Islet of Langerhans (tissue), 1 donor: ENCODE results near the gene SFTPD.
A peak's percentile ranks its signal among the peaks of the same experiment; 100 is the strongest.

Experiments used
- FAIRE-seq: peaks from one replicate; lab custom pipeline; 2011; peaks lifted over from hg19 to GRCh38; lab: Jason Lieb, UNC

Gene SFTPD

DNA sequence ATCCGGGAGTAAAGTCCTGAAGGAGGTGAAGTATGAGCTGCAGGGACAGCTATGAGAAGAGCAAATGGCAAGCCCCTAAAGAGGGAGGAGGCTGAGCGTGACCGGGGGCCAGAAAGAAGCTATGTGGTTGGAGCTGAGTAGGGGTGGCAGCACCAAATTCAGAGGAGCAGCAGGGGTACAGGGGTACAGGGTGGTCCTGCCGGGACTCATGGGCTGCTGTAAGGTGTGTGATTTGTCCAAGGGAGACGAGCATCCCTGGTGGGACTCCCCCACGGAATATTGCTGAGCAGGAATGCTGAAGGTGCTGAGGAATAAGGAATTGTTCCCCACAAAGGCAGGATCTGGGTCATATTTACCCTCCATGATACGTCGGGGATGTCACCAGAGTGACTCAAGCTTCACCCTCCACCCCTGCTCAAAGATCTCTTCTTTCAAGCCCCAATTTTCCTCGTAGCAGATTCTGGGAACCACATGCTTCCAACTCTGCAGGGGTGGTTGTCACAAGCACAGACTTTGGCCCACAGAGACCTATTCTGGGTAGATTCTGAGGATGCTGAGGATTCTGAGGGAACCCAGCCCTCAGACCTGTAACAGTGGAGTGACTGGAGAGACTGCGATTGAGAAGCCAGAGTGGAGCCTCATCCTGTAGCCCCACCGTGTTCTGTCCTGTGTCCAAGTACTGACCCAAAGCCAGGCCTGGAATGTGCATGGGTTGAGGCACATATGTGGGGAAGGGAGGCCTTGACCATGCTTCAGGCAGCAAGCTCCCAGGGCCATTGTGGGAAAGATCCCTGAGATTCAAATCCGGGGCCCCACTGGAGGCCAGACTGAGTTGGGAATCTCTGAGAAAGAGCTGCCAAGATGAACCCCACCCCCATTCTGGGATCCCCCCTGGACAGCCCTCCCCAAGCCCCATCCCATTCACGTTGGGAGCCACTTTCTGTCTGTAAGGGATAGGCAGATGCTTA is 4.2 kb downstream of the SFTPD start:
- FAIRE-seq = no peak

DNA sequence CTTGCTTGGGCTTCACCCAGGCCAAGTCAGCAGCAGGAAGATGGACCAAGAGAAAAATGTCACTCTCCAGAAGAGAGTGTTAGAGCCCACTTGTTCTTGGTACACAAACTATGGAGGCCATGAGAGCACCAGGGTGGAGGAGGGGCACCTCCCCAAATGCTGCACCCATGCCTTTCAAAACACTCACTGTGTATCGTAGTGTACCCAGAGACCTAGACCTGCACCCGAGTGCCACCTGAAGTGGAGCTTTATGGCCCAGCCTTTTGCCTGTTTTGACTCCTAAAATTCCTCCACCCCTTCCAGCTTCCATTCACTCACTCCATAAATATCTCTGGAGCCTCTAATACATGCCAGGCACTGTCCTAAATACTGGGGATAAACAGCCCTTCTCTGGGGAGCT is 5.0 kb downstream of the SFTPD start:
- FAIRE-seq = no peak

DNA sequence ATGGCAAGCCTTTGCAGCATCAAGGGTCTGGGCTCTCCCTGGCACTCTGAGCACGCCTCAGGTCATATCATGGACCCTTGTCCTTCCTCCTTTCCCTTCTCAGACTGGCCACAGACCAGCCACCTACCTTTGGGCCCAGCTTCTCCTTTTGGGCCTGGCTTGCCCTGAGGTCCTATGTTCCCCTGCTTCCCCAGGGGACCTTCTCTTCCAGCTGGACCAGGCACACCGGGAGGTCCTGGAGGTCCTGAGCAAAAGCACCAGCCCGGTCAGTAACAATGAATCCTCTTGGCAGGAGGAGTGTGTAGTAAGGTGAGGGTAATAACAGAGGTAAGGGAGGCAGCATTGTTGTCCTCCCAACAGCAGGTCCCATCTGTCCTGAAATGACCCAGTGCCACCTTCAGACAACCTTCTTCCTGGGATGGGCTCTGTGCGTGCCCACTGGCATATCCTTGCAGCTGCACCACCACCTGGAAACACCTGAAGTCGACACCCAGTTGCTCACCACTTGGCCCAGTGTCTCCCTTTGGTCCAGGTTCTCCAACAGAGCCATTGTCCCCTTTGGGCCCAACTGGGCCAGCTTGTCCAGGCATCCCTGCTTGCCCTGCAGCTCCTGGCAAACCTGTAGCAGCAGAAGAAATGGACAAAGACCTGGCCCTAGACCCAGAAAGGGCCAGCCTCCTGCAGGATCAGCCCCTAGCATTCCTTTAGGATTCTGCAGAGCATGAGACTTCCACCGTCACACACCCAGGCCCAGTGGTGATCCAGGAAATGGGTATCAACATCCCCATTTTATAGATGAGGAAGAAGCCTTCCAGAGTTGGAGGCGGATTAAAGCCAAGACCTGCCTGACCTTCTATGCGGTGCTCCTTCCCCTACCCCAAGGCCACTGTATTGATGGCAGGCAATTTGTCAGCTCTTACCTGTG is 6.4 kb downstream of the SFTPD start:
- FAIRE-seq = no peak

DNA sequence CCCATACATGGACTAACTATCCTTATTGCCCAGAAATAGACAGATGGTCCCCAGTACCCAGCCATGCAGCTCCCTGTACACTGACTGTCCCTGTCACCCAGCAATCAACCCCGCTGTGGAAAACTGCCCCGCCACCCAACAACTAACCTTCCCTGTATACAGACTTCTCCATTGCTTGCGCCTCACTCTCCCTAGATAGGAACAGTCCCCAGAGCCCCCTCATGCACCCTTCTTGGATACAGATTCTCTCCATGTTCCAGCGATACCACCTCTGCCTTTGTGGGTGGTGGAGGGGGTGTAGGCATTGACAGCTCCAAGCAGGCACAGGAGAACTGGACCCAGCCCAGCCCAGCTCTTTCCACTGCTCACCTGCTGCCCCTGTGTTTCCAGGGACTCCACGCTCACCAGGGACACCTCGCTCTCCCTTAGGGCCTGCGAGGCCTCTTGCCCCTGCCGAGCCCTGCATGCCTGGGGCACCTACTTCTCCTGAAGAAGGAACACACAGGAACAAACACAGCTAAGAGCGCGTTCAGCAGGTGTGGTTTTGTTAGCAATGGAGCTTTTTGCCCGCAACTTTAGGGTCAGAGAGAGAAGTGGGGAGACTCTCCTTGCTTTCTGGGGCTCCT is 7.2 kb downstream of the SFTPD start:
- FAIRE-seq = no peak

DNA sequence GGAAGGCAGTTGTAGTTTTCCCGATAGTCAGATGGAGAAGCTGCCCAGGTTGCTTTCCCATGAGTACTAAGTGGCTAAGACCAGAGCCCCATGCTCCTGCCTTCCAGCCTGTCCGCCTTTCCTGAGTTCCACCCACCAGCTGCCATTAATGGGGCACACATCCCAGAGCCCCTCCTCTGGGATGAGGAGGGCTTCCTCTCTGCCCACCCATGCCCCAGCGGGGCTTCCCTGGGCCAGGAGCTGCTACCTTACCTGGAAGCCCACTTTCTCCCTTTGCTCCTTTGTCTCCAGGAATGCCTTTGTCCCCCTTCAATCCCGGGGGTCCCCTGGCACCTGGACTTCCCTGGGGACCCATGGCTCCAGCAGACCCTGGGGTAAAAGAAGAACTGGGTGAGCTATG is 7.8 kb downstream of the SFTPD start:
- no peak for FAIRE-seq

DNA sequence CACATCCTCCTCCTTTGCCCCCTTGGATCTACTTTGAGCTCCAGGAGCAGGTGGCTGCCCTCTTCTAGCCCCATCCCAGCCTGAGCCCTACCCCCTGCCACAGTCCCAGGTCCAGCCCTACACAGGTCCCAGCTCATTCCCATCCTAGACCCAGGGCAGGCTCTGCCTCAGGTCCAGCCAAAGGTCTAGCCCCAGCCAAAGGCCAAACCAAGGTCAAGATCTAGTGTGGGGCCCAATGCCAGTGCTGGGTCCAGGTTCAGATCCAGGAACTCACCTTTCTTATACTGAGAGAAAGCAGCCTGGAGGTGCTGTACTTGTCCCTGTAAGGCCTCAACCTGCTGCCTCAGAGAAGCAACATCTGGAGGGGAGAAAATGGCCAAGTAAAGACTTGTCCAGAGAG is 8.5 kb downstream of the SFTPD start:
- FAIRE-seq = no peak

DNA sequence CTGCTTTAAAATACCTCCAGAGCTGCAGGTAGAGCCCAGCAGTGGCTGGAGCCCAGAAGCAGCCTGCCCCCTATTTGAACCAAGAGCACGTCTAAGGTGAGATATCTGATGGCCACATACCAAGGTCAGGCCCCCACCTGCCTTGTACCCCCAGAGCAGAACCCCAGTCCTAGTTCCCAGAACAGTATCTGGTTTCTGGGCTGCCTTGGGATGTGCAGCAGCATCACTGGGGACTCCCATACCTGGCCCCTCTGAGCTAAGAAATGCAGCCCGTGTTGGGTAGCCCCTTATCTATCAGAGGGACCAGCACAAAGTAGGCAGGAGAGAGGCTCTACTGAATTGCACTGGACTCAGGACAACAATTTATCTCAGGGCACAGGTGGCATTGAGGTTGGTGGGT is 8.9 kb downstream of the SFTPD start:
- FAIRE-seq = no peak

DNA sequence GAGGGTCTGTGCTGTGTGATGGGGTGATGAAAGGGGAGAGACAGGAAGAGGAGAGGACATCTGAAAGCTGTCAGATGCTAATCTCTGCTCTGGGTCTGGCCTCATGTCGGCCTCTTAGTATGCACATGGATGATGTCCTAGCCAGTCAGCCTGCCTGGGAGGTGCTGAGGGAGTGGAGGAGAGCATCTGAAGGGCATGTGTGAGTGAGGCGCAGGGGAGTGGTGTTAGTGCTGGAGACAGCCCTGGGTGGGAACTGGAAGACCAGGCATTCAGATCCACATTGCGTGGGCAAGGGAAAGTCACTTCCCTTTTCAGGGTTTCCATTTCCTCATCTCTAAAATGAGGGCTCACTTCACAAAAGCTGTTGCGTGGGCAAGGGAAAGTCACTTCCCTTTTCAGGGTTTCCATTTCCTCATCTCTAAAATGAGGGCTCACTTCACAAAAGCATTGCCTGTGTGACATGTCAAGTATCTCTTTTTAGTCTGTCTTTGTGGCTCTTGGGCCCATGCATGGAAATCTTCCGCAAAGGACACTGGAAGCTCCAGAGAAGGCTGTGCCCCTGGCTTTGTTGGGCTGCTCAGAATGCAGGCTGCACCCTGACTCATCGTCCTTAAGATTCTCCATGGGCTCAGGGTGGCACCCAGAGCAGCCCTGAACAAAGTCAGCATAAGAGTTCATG is 10.0 kb downstream of the SFTPD start:
- FAIRE-seq = no peak

DNA sequence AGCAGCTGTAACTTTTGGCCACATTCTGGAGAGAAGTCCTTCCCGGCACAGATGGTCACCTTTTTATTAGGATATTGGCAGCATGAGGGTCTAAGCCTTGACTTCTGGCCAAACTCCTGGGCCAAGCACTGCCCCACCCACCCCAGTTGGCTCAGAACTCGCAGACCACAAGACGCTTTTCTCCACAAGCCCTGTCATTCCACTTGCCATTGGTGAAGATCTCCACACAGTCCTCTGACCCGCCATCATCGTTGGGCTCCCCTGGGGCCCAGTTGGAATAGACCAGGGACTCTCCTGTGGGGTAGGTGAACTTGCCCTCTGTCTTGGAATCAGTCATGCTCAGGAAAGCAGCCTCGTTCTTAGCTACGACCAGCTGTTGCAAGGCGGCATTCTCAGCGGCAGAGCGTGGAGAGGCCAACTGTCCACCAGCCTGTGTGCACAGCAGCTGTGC is 11.2 kb downstream of the SFTPD start:
- FAIRE-seq = no peak

DNA sequence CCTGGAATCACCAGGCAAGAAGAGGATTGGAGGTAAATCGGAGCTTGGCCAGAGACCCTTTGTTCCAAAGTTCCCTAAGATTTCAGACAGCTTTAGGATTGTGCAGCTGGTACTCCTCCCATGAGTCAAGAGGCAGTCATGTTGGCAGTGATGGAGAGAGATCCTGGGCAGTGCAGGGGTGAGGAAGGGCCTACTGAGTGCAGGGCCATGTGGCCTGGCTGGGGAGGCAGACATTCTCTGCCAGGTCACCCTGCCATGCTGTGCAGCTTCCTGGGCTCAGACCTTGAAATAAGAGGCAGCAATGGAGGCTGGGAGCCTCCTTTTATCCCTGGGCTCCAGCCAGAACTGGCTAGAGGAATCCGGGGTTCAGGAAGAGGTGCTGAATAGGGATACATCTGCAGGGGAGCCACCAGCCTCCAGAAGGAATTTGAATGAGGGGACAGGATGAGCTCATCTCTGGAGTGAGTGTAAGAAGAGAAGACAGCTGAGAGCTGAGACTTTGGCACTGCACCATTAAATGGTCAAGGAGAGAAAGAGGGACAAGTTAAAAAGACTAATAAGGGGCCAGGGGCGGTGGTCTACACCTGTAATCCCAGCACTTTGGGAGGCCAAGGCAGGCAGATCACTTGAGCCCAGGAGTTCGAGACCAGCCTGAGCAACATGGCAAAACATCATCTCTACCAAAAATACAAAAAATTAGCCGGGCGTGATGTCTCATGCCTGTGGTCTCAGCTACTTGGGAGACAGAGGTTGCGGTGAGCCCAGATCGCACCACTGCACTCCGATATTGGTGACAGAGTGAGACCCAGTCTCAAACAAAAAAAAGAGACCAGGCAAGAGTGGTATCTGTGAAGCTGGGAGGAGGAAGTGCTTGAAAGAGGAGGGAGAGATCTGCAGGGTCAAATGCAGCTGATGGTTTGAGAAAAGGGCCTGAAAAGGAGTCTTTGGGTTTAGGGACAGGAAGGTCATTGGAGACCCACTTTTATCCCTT is 12.0 kb downstream of the SFTPD start:
- FAIRE-seq = no peak

DNA sequence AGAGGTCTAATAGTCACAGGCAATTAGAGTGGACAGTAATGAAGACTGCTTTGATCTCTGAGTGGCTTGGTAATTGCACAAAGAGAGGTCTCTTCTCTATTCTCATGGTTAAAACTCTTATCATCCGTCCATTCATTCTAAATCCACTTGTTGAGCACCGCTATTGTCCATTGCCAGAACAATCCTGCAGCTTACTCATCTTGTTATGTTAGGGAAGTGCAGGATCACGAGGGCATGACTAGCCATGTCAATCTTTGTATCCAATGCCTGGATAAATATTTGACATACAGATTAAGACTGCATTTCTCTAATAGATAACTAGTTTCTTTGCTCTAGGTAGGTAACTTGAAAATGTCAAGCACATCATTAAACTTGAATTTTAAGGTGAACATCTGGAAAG is 14.9 kb downstream of the SFTPD start:
- FAIRE-seq = no peak

DNA sequence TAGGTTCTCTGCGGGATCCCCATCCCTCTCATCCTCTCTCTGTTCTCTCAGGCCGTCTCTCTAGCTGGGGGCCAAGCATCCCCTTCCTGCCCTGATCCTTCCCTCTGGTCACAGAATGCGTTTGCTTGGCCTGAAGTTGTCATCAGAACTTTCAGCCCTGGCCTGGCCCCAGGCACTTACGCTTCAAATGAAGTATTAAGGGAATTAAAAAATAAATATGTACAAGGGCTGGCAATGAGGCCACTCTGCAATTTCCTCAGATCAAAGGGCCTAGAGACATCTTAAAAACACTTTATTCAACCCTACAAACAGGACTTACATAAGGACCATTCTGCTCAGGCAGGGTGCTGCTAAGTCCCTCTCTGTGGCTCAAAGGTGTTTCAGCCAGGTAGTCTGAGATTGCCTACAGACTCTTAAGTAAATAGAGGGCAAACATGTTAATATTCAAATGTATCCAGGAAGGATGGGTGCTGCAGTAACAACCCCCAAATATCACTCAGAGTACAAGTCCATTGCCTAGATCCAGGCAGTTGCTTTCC is 16.0 kb downstream of the SFTPD start:
- FAIRE-seq = no peak

DNA sequence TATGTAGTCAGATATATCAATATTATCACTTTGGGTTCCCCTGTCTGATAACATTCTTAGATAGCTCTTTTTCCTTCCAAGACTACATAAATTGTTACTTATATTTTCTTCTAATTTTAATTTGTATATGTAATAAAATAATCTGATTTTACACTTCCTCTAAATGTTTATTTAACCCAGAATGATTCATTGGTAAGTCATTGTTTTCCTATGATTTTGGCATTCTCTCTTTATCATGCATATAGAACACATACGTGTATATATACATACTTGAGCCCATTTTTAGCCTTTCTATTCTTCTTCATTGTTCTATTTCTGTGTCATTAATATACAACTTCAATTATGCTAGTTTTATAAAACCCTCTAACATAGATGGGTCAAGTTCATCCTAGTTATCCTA is 16.6 kb downstream of the SFTPD start:
- no peak for FAIRE-seq

DNA sequence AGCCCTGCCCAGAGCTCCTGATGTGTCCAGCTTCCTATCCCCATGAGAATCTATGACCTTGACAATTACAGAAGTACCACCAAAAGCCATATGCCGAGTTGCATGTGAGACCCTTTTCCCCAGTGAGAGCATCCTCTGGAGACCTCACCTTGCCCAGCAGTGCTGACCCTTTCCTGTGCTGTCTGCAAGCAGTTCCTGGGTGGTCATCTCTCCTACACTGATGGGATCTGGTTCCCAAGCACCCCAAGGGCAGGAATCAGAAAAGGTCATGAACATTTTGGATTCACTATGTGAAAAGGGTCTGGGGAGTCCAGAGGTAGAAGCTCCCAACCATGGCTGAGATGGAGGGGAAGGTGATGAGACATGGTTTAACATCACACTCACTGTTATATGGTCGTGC is 18.2 kb downstream of the SFTPD start:
- FAIRE-seq = no peak

DNA sequence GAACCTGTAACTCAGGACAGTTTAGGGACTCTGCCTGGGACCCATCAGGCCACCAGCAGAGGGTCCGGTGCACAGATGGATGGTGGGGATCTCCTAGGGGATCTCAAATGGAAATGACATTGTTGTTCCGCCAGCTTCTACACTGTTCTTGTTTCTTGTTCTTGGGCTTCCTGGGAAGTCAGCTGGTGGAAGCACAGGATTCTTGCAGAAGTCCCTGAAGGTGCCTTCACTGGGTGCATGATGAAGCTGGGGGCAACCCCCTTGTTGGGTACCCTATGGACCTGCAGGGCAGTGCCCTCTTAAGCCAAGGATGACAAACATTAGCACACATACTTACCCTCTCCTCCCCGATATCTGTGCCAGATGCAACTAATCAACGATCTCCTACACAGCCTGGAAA is 18.6 kb downstream of the SFTPD start:
- no peak for FAIRE-seq

DNA sequence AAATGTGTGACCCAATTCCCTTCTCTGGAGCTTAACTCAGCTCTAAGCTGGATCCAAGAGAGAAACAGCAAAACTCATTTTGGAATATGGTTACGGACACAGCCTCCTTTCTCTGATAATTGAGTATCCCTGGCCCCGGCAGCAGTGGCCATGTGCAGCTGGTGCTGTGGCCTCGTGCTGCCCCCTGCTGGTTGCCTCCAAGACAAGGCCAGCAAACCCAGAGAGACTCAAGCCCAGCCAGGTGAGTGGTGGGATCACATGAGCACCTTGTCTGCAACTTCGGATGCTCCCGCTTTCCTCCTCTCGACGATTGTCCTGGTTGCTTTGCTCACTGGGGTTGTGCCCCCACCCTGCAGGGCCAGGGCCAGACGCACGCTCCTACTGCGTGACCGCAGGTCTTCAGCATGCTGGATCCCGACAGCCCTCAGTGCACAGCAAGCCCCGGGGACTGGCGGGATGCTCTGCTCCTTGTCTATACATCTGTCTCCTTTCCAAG is 19.4 kb downstream of the SFTPD start:
- FAIRE-seq = peak; percentile 13

DNA sequence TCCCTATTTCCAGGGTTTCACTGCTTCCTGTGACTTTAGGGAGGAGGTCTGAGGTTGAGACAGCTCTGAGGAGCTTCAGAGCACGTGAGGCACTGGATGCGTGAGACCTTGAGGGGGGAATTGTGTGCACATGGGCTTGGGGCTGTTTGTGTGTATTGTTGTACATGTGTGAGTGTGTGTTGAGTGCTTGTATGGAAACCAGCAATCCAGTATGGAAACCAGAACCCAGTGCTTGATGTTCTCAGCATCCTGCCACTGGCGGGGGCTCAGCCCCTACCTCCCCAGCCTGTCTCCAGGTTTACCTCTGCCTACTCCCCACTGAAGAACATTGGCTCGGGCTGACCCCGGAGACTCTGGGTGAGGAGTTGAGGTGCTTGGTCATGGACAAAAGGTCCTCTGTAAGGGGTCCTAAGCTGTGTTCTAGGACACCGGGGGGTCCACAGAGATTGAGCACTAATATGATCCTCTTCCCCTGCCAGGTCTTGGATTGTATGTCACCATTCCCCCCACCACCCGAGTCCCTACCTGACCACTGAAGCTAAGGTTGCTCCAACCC is 20.8 kb downstream of the SFTPD start:
- FAIRE-seq = no peak

DNA sequence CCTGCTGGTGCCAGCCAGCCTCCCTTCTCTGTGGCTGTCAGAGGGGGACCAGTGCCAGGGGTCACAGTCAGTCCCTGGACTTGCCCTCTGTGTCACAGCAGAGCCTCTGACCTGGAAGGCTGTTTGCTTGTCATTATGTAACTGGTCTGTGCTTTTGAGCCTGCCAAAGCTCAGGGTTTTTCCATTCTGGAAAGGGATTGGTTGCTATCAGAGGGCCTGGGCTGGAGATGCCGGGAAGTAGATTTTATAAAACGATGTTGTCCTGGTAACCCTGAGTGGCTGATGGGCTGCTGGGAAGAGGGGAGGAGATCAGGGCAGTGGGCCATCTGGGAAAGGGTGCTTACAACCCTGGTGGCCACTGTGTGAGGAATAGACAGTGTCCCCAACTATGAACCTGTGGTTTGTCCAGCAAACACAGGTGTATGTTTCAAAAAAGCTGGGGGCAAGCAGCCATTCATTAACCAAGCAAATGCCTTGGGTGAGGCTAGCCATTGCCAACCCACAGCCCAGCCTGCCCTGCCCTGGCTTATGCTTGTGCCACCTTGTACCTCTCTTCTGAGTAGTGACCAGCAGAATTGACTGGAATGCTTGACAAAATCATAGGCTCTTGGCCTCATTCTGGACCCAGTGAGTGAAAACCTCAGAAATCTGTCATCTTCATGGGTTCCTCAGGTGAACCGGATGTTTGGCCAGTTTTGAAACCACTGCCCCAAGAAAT is 21.6 kb downstream of the SFTPD start:
- no peak for FAIRE-seq

DNA sequence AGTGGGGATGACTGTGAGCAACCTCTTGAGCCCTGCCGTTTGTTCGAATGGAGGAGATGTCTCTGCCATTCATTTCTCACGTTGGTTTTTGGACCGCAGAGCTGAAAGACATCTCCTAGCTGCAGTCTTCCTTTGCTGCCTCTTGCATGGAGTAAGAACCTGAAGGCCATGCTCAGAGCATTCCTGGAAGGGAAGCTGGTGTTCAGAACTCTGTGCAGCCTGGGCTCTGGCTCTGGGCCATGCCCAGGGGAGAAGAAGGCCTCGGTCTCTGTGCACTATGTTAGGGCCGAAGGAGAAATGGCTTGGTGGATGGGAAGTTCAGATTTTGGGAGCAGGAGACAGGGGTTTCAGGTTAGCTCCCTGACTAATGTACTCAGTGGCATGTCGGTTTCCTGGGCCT is 22.9 kb downstream of the SFTPD start:
- FAIRE-seq = no peak
